Activated CD8-positive, alpha-beta T cell treated with anti-CD3 and anti-CD28 coated beads, Interleukin-2, amount 10 ng/mL, durations not matched to agents 7 days and 5 days (primary cell): ENCODE measurements around the gene ZNF138. TPM values are rescaled to one million over a fixed set of nuclear protein-coding genes. Genes with fewer than 3 reads are reported as not detected.
A peak's percentile ranks its signal among the peaks of the same experiment; 100 is the strongest.
"Not testable (repeated sequence)": the region's sequence is repeated elsewhere in the genome, so short reads cannot be mapped to it uniquely, and the experiment has no call there.

Experiments
- ATAC-seq: fragments of 150-1000 bp; cut with Tn5 transposase; one replicate; pipeline ENCODE4 v1.10.0; 2021; ENCODE audit warnings: moderate library complexity
- CTCF ChIA-PET: fragments of 350-600 bp; sonication (Branson Sonifier 250); formaldehyde crosslinking; loops from one replicate; lab custom pipeline; 2021; ENCODE audit warnings: antibody characterized with exemption; lab: Charles Lee
- POLR2A ChIA-PET: fragments of 350-600 bp; sonication (Branson Sonifier 250); formaldehyde crosslinking; loops from one replicate; lab custom pipeline; 2021; ENCODE audit warnings: antibody characterized with exemption; lab: Charles Lee
- DNase-seq: peaks from one replicate; pipeline ENCODE4 v3.0.0-alpha.2; 2020
- H3K27ac Mint-ChIP-seq: one replicate; pipeline ENCODE4 v1.8.0; 2021; ENCODE audit warnings: mild to moderate bottlenecking, mixed read lengths
- H3K27me3 Mint-ChIP-seq: one replicate; pipeline ENCODE4 v1.8.0; 2021; ENCODE audit warnings: low read depth, mixed read lengths
- H3K36me3 Mint-ChIP-seq: one replicate; pipeline ENCODE4 v1.8.0; 2021; ENCODE audit warnings: low read depth, mixed read lengths
- H3K4me1 Mint-ChIP-seq: one replicate; pipeline ENCODE4 v1.8.0; 2021; ENCODE audit warnings: low read depth, mixed read lengths
- H3K4me3 Mint-ChIP-seq: one replicate; pipeline ENCODE4 v1.8.0; 2021; ENCODE audit warnings: mild to moderate bottlenecking, mixed read lengths
- H3K9me3 Mint-ChIP-seq: one replicate; pipeline ENCODE4 v1.8.0; 2022; ENCODE audit warnings: mixed read lengths; ENCODE audit not compliant: insufficient read depth
- total RNA-seq, 2 experiments: library from RNA; stranded (reverse); gene quantifications; one replicate each; pipeline ENCODE4 v1.2.3, GENCODE V29; 2021

The ZNF138 gene
- total RNA-seq: 10 to 100 TPM; 10.9 to 11.7 TPM

GRCh38 chr7:64794171-64794844, at the start of gene ZNF138:
ZNF138 (plus strand) TSS chr7:64794428; CDS start chr7:64794569, 141 bp downstream.
- peaks cover 28% of the 10 kb centered on the region for H3K36me3 Mint-ChIP-seq
- H3K9me3 Mint-ChIP-seq: peaks cover 4% of the 10 kb centered on the region
- peak; percentile 100 for ATAC-seq
- no peaks in the 10 kb centered on the region for H3K27me3 Mint-ChIP-seq
- peak; percentile 97 for DNase-seq
- peaks cover 20% of the 10 kb centered on the region for H3K4me1 Mint-ChIP-seq
- peak within 1 kb of the TSS; percentile 100 for H3K27ac Mint-ChIP-seq
- peak within 1 kb of the TSS; percentile 98 for H3K4me3 Mint-ChIP-seq
- ChIA-PET CTCF (interaction anchor here (0.8 kb wide), 1 partner anchor 94 kb away, joined by 4 read pairs; no protein-coding TSS in a partner anchor), POLR2A (interaction anchor here (0.6 to 1.8 kb wide), 11 partner anchors 10 to 1283 kb away, joined by 3 to 22 read pairs (median 4); partner anchors contain the start of genes ERV3-1, ZNF107, ZNF273 and ZNF680)

GRCh38 chr7:64744680-64745079, 49.5 kb upstream of the ZNF138 start:
- ChIA-PET CTCF (no interaction called here), POLR2A (no interaction called here)
- H3K27ac Mint-ChIP-seq: no peak overlapping the region
- no peak for DNase-seq
- no peak overlapping the region for H3K4me3 Mint-ChIP-seq
- H3K36me3 Mint-ChIP-seq: no peaks in the 10 kb centered on the region
- no peaks in the 10 kb centered on the region for H3K4me1 Mint-ChIP-seq
- H3K9me3 Mint-ChIP-seq: peaks cover 23% of the 10 kb centered on the region
- no peak for ATAC-seq
- no peaks in the 10 kb centered on the region for H3K27me3 Mint-ChIP-seq

GRCh38 chr7:64747802-64748201, 46.4 kb upstream of the ZNF138 start:
- Mint-ChIP-seq H3K27ac (no peak overlapping the region), H3K9me3 (peaks cover 24% of the 10 kb centered on the region), H3K4me1 (no peaks in the 10 kb centered on the region), H3K36me3 (no peaks in the 10 kb centered on the region), H3K27me3 (no peaks in the 10 kb centered on the region), H3K4me3 (no peak overlapping the region)
- ChIA-PET POLR2A (no interaction called here), CTCF (no interaction called here)
- DNase-seq: no peak
- ATAC-seq: no peak

GRCh38 chr7:64753032-64753431, 41.2 kb upstream of the ZNF138 start:
- CTCF ChIA-PET: no interaction called here
- Mint-ChIP-seq H3K36me3 (no peaks in the 10 kb centered on the region), H3K4me1 (no peaks in the 10 kb centered on the region), H3K9me3 (peaks cover 9% of the 10 kb centered on the region), H3K27me3 (no peaks in the 10 kb centered on the region), H3K4me3 (no peak overlapping the region), H3K27ac (no peak overlapping the region)
- DNase-seq: no peak
- POLR2A ChIA-PET: no interaction called here
- no peak for ATAC-seq

- DNase-seq (no peak), ATAC-seq (no peak)
- Mint-ChIP-seq H3K36me3 (no peaks in the 10 kb centered on the region), H3K9me3 (peaks cover 6% of the 10 kb centered on the region), H3K27ac (no peak overlapping the region), H3K4me3 (no peak overlapping the region), H3K27me3 (no peaks in the 10 kb centered on the region), H3K4me1 (no peaks in the 10 kb centered on the region)
- ChIA-PET POLR2A (no interaction called here), CTCF (no interaction called here)
Observed at GRCh38 chr7:64755865-64756264, 38.4 kb upstream of the ZNF138 start.

GRCh38 chr7:64758151-64758550, 36.1 kb upstream of the ZNF138 start:
- H3K4me3 Mint-ChIP-seq: no peak overlapping the region
- ChIA-PET POLR2A (no interaction called here), CTCF (no interaction called here)
- no peaks in the 10 kb centered on the region for H3K4me1 Mint-ChIP-seq
- H3K36me3 Mint-ChIP-seq: no peaks in the 10 kb centered on the region
- ATAC-seq (no peak), DNase-seq (no peak)
- no peak overlapping the region for H3K27ac Mint-ChIP-seq
- H3K9me3 Mint-ChIP-seq: no peaks in the 10 kb centered on the region
- H3K27me3 Mint-ChIP-seq: no peaks in the 10 kb centered on the region

- DNase-seq: no peak
- no peaks in the 10 kb centered on the region for H3K9me3 Mint-ChIP-seq
- ChIA-PET POLR2A (no interaction called here), CTCF (no interaction called here)
- ATAC-seq: no peak
- no peak overlapping the region for H3K27ac Mint-ChIP-seq
- no peaks in the 10 kb centered on the region for H3K27me3 Mint-ChIP-seq
- no peaks in the 10 kb centered on the region for H3K36me3 Mint-ChIP-seq
- no peak overlapping the region for H3K4me3 Mint-ChIP-seq
- no peaks in the 10 kb centered on the region for H3K4me1 Mint-ChIP-seq
Observed at GRCh38 chr7:64768824-64769223, 25.4 kb upstream of the ZNF138 start.

- CTCF ChIA-PET: no interaction called here
Observed at GRCh38 chr7:64774204-64774842, 19.9 kb upstream of the ZNF138 start.

GRCh38 chr7:64775289-64775688, 18.9 kb upstream of the ZNF138 start:
- no peak for ATAC-seq
- ChIA-PET CTCF (no interaction called here), POLR2A (no interaction called here)
- no peak overlapping the region for H3K4me3 Mint-ChIP-seq
- DNase-seq: no peak
- H3K9me3 Mint-ChIP-seq: peaks cover 12% of the 10 kb centered on the region
- no peaks in the 10 kb centered on the region for H3K36me3 Mint-ChIP-seq
- no peaks in the 10 kb centered on the region for H3K4me1 Mint-ChIP-seq
- H3K27ac Mint-ChIP-seq: no peak overlapping the region
- no peaks in the 10 kb centered on the region for H3K27me3 Mint-ChIP-seq

More at GRCh38 chr7:64774204-64774842, 19.9 kb upstream of the ZNF138 start:
- Mint-ChIP-seq H3K9me3 (peaks cover 12% of the 10 kb centered on the region), H3K4me1 (no peaks in the 10 kb centered on the region), H3K27ac (no peak overlapping the region), H3K4me3 (no peak overlapping the region), H3K27me3 (no peaks in the 10 kb centered on the region), H3K36me3 (no peaks in the 10 kb centered on the region)
- DNase-seq (no peak), ATAC-seq (no peak)
- POLR2A ChIA-PET: no interaction called here

- H3K27ac Mint-ChIP-seq, CTCF ChIA-PET, DNase-seq, H3K27me3 Mint-ChIP-seq, ATAC-seq, H3K4me1 Mint-ChIP-seq, POLR2A ChIA-PET, H3K36me3 Mint-ChIP-seq, H3K4me3 Mint-ChIP-seq: not testable (repeated sequence)
- peaks cover 12% of the 10 kb centered on the region for H3K9me3 Mint-ChIP-seq
Observed at GRCh38 chr7:64784842-64785241, 9.4 kb upstream of the ZNF138 start.

- Mint-ChIP-seq H3K4me1 (no peaks in the 10 kb centered on the region), H3K4me3 (no peak overlapping the region), H3K9me3 (peaks cover 12% of the 10 kb centered on the region), H3K27me3 (peaks cover 2% of the 10 kb centered on the region), H3K36me3 (no peaks in the 10 kb centered on the region), H3K27ac (no peak overlapping the region)
- ATAC-seq: no peak
- no peak for DNase-seq
- ChIA-PET POLR2A (no interaction called here), CTCF (no interaction called here)
Observed at GRCh38 chr7:64787295-64787694, 6.9 kb upstream of the ZNF138 start.

GRCh38 chr7:64789241-64789640, 5.0 kb upstream of the ZNF138 start:
- CTCF ChIA-PET, H3K4me3 Mint-ChIP-seq, DNase-seq, H3K27me3 Mint-ChIP-seq, H3K4me1 Mint-ChIP-seq, POLR2A ChIA-PET, H3K36me3 Mint-ChIP-seq, ATAC-seq, H3K27ac Mint-ChIP-seq: not testable (repeated sequence)
- peaks cover 12% of the 10 kb centered on the region for H3K9me3 Mint-ChIP-seq
